Breast epithelium (tissue), 4 donors: ENCODE data around the gene MUS81. TPM values are rescaled to one million over a fixed set of nuclear protein-coding genes. Genes with fewer than 3 reads are reported as not detected.

Experiments used
- DNase-seq, 2 donors: peaks; one replicate each; pipeline ENCODE4 v3.0.0-alpha.2; 2019; ENCODE audit warnings: low spot score in 2 of 2
- H3K27ac ChIP-seq, 2 donors: fragments of 200-600 bp; sonication (generic) in 1 of 2; one replicate each; pipeline ENCODE4 v1.5.1; 2016 to 2019; ENCODE audit warnings: mild to moderate bottlenecking in 1 of 2
- H3K27me3 ChIP-seq, 2 donors: fragments of 200-600 bp; sonication (generic) in 1 of 2; one replicate each; pipeline versions ENCODE4 v1.5.1 to v1.6.0; 2017 to 2019; ENCODE audit warnings: control low read depth in 1 of 2, mild to moderate bottlenecking in 1 of 2
- H3K36me3 ChIP-seq: fragments of 200-600 bp; one replicate; pipeline ENCODE4 v1.5.1; 2019
- H3K4me1 ChIP-seq, 2 donors: fragments of 200-600 bp; sonication (generic); one replicate each; pipeline ENCODE4 v1.5.1; 2016 to 2019; ENCODE audit warnings: control low read depth in 1 of 2
- H3K4me3 ChIP-seq, 3 donors: fragments of 200-600 bp; sonication (generic); 1 replicate in 2 of 3; 2 replicates in 1 of 3; pipeline ENCODE4 v1.5.1; 2016 to 2019; ENCODE audit warnings: mild to moderate bottlenecking in 3 of 3, moderate library complexity in 2 of 3
- H3K9me3 ChIP-seq, 2 donors: fragments of 200-600 bp; sonication (generic) in 1 of 2; one replicate each; pipeline ENCODE4 v1.5.1; 2016 to 2019; ENCODE audit warnings: control low read depth in 1 of 2
- CTCF ChIP-seq, 3 donors: fragments of 450-650 bp; IDR thresholded peaks; one replicate each; pipeline ENCODE4 v1.5.1; 2016 to 2017; ENCODE audit warnings: antibody characterized with exemption in 3 of 3, mild to moderate bottlenecking in 3 of 3, moderate library complexity in 3 of 3
- POLR2A ChIP-seq: fragments of 450-650 bp; IDR thresholded peaks from one replicate; pipeline ENCODE4 v1.6.1; 2016; ENCODE audit warnings: antibody characterized with exemption, mild to moderate bottlenecking, moderate library complexity
- POLR2AphosphoS5 ChIP-seq, 3 donors: sonication (generic); formaldehyde crosslinking; IDR thresholded peaks; one replicate each; pipeline ENCODE4 v1.6.1; 2017; ENCODE audit warnings: antibody characterized with exemption in 3 of 3
- intact Hi-C: fragments of 100-400 bp; cut with DNase I; formaldehyde crosslinking; loops from one replicate; pipeline ENCODE4 v1.15.1; 2023; ENCODE audit warnings: low total_unique reads
- total RNA-seq, 3 donors: library from RNA; depleted of rRNA; stranded (reverse); fragments of >200 nt; gene quantifications; one replicate each; pipeline ENCODE4 v1.1.0, GENCODE V29; 2016

Gene MUS81
- total RNA-seq, 3 donors from 2014 or later: 29.8 to 44.6 (median 42.9) TPM

GRCh38 chr11:65912845-65913244, 52.6 kb downstream of the MUS81 start:
- no peak for DNase-seq
- H3K4me3 ChIP-seq: no peak overlapping the region
- intact Hi-C loops: no loop called here
- peak overlapping the region in 1 of 2 donors; percentile 12 for H3K27ac ChIP-seq
- no peak for TF ChIP-seq CTCF (IDR thresholded peaks at IDR 0.05)
- no peak for TF ChIP-seq POLR2AphosphoS5 (IDR thresholded peaks at IDR 0.05)
- H3K9me3 ChIP-seq: no peaks in the 10 kb centered on the region
- no peaks in the 10 kb centered on the region for H3K27me3 ChIP-seq
- H3K4me1 ChIP-seq: peaks cover 9 to 19% of the 10 kb centered on the region in 2 donors
- no peaks in the 10 kb centered on the region for H3K36me3 ChIP-seq

GRCh38 chr11:65915101-65915820, 55.0 kb downstream of the MUS81 start:
- TF ChIP-seq POLR2A (no peak), POLR2AphosphoS5 (IDR thresholded peaks at IDR 0.05) (no peak), CTCF (IDR thresholded peaks at IDR 0.05) (no peak)
- Histone ChIP-seq H3K4me3 (peak overlapping the region in 1 of 3 donors; percentile 48), H3K9me3 (no peaks in the 10 kb centered on the region), H3K36me3 (no peaks in the 10 kb centered on the region), H3K27ac (peak overlapping the region; percentile 94 to 99), H3K27me3 (no peaks in the 10 kb centered on the region), H3K4me1 (peaks cover 9 to 21% of the 10 kb centered on the region in 2 donors)
- intact Hi-C loops: no loop called here
- DNase-seq: no peak

GRCh38 chr11:65915821-65916251, 55.6 kb downstream of the MUS81 start:
- TF ChIP-seq POLR2AphosphoS5 (IDR thresholded peaks at IDR 0.05): peak; percentile 42 to 92 (median 65)
- TF ChIP-seq POLR2A: no peak
- TF ChIP-seq CTCF (IDR thresholded peaks at IDR 0.05): no peak
- H3K9me3 ChIP-seq: no peaks in the 10 kb centered on the region
- no peaks in the 10 kb centered on the region for H3K36me3 ChIP-seq
- DNase-seq: peak; percentile 70 to 79
- peak overlapping the region in 1 of 3 donors; percentile 48 for H3K4me3 ChIP-seq
- H3K4me1 ChIP-seq: peaks cover 9 to 27% of the 10 kb centered on the region in 2 donors
- H3K27me3 ChIP-seq: no peaks in the 10 kb centered on the region
- intact Hi-C loops: no loop called here
- H3K27ac ChIP-seq: peak overlapping the region; percentile 94 to 99

Other genes starting within 250 kb of the MUS81 start
- 10 to 100 TPM; 30.4 to 39.0 (median 36.7) TPM for gene MAP3K11, start 246.2 kb upstream of the MUS81 start, total RNA-seq
- gene PCNX3, start 244.7 kb upstream of the MUS81 start, total RNA-seq: 10 to 100 TPM; 13.4 to 21.0 (median 20.1) TPM
- gene SIPA1, start 222.3 kb upstream of the MUS81 start, total RNA-seq: 10 to 100 TPM; 18.2 to 27.9 (median 25.5) TPM
- gene RELA, start 197.5 kb upstream of the MUS81 start, total RNA-seq: 10 to 100 TPM; 45.0 to 57.7 (median 46.2) TPM
- gene KAT5, start 148.2 kb upstream of the MUS81 start, total RNA-seq: 10 to 100 TPM; 50.1 to 66.7 (median 61.3) TPM
- 100 to 1,000 TPM in 1 of 3 donors, 10 to 100 TPM in 2; 89.1 to 110 (median 99.8) TPM for gene RNASEH2C, start 139.6 kb upstream of the MUS81 start, total RNA-seq
- gene AP5B1, start 79.5 kb upstream of the MUS81 start, total RNA-seq: 10 to 100 TPM; 15.5 to 19.3 (median 17.6) TPM
- 1 to 10 TPM in 2 of 3 donors, not detected in 1; 3.6 to 5.1 TPM for gene OVOL1, start 73.4 kb upstream of the MUS81 start, total RNA-seq
- 1 to 10 TPM in 1 of 3 donors, under 1 TPM in 2; 0.15 to 2.3 (median 0.48) TPM for gene SNX32, start 26.5 kb upstream of the MUS81 start, total RNA-seq
- 100 to 1,000 TPM; 407 to 564 (median 453) TPM for gene CFL1, start 2.3 kb upstream of the MUS81 start, total RNA-seq
- gene EFEMP2, start 12.4 kb downstream of the MUS81 start, total RNA-seq: 10 to 100 TPM; 34.5 to 75.0 (median 57.0) TPM
- gene CTSW, start 19.4 kb downstream of the MUS81 start, total RNA-seq: 1 to 10 TPM; 1.6 to 4.0 (median 1.9) TPM
- gene FIBP, start 28.0 kb downstream of the MUS81 start, total RNA-seq: 10 to 100 TPM; 51.2 to 68.5 (median 51.7) TPM
- gene CCDC85B, start 30.2 kb downstream of the MUS81 start, total RNA-seq: 10 to 100 TPM; 30.3 to 91.1 (median 41.9) TPM
- 10 to 100 TPM in 1 of 3 donors, 1 to 10 TPM in 2; 2.4 to 17.0 (median 7.2) TPM for gene FOSL1, start 40.0 kb downstream of the MUS81 start, total RNA-seq
- gene C11orf68, start 58.6 kb downstream of the MUS81 start, total RNA-seq: 10 to 100 TPM; 16.7 to 20.3 (median 19.7) TPM
- 10 to 100 TPM; 50.1 to 64.5 (median 51.5) TPM for gene DRAP1, start 59.0 kb downstream of the MUS81 start, total RNA-seq
- not detected for gene TSGA10IP, start 85.0 kb downstream of the MUS81 start, total RNA-seq
- 10 to 100 TPM; 55.2 to 68.5 (median 55.9) TPM for gene SART1, start 101.3 kb downstream of the MUS81 start, total RNA-seq
- gene EIF1AD, start 141.7 kb downstream of the MUS81 start, total RNA-seq: 10 to 100 TPM; 31.0 to 33.1 (median 31.0) TPM
- gene BANF1, start 142.1 kb downstream of the MUS81 start, total RNA-seq: 10 to 100 TPM; 15.7 to 42.0 (median 37.4) TPM
- gene CST6, start 151.6 kb downstream of the MUS81 start, total RNA-seq: under 1 TPM in 2 of 3 donors, not detected in 1; 0.59 to 0.98 TPM
- 1 to 10 TPM in 1 of 3 donors, under 1 TPM in 1, not detected in 1; 0.32 to 1.3 TPM for gene CATSPER1, start 166.0 kb downstream of the MUS81 start, total RNA-seq
- under 1 TPM in 1 of 3 donors, not detected in 2; 0.29 TPM for gene GAL3ST3, start 188.7 kb downstream of the MUS81 start, total RNA-seq
- 100 to 1,000 TPM; 144 to 163 (median 154) TPM for gene SF3B2, start 191.9 kb downstream of the MUS81 start, total RNA-seq
- gene PACS1, start 209.8 kb downstream of the MUS81 start, total RNA-seq: 10 to 100 TPM; 37.9 to 40.6 (median 38.6) TPM